Uterus (tissue), 4 donors: ENCODE results near the gene LIN7C. TPM values are rescaled to one million over a fixed set of nuclear protein-coding genes. Genes with fewer than 3 reads are reported as not detected.

Experiments used
- DNase-seq, 2 donors: peaks; one replicate each; pipeline ENCODE4 v3.0.0-alpha.2; 2019 to 2020
- H3K27ac ChIP-seq, 2 donors: fragments of 200-600 bp; sonication (generic); 1 replicate in 1 of 2; 2 replicates in 1 of 2; pipeline ENCODE4 v1.5.1; 2016 to 2018
- H3K27me3 ChIP-seq, 2 donors: fragments of 200-600 bp; sonication (generic); one replicate each; pipeline ENCODE4 v1.5.1; 2018 to 2019; ENCODE audit warnings: control low read depth in 1 of 2
- H3K36me3 ChIP-seq, 2 donors: fragments of 200-600 bp; sonication (generic); one replicate each; pipeline ENCODE4 v1.5.1; 2019; ENCODE audit warnings: control low read depth in 1 of 2
- H3K4me1 ChIP-seq, 2 donors: fragments of 200-600 bp; sonication (generic); one replicate each; pipeline ENCODE4 v1.5.1; 2018 to 2019; ENCODE audit warnings: control low read depth in 1 of 2
- H3K4me3 ChIP-seq, 2 donors: fragments of 200-600 bp; sonication (generic); 1 replicate in 1 of 2; 2 replicates in 1 of 2; pipeline ENCODE4 v1.5.1; 2018 to 2019; ENCODE audit warnings: mild to moderate bottlenecking in 1 of 2
- H3K9me3 ChIP-seq, 2 donors: fragments of 200-600 bp; sonication (generic); one replicate each; pipeline ENCODE4 v1.5.1; 2019; ENCODE audit warnings: control low read depth in 1 of 2
- CTCF ChIP-seq, 4 experiments: fragments of 200-600 bp in 2 of 4; fragments of 450-650 bp in 2 of 4; sonication (generic) in 2 of 4; IDR thresholded peaks; one replicate each; pipeline ENCODE4 v1.5.1; 2016 to 2019; ENCODE audit warnings: antibody characterized with exemption in 4 of 4, mild to moderate bottlenecking in 2 of 4, moderate library complexity in 1 of 4
- POLR2A ChIP-seq, 2 donors: fragments of 450-650 bp; IDR thresholded peaks; one replicate each; pipeline ENCODE4 v1.6.1; 2016; ENCODE audit warnings: antibody characterized with exemption in 2 of 2, mild to moderate bottlenecking in 1 of 2, moderate library complexity in 1 of 2
- intact Hi-C: fragments of 100-400 bp; cut with DNase I; formaldehyde crosslinking; loops from one replicate; pipeline ENCODE4 v1.15.1; 2023; ENCODE audit warnings: low total_unique reads
- total RNA-seq, 4 donors: library from RNA; depleted of rRNA in 3 of 4; stranded (reverse); fragments of >200 nt in 3 of 4; gene quantifications; one replicate each; pipeline versions ENCODE4 v1.1.0 to v1.2.4, GENCODE V29; 2014 to 2023
- donor health status: DM: yes; HTN: yes; CAD: no.

LIN7C gene
- total RNA-seq, 4 donors from 2014 or later = 11.8 to 98.0 (median 45.5) TPM

GRCh38 chr11:27468209-27468994, 38.2 kb downstream of the LIN7C start:
- Histone ChIP-seq H3K4me3 (no peak overlapping the region), H3K27ac (no peak overlapping the region), H3K27me3 (no peaks in the 10 kb centered on the region), H3K9me3 (no peaks in the 10 kb centered on the region), H3K4me1 (peaks cover 0 to 6% of the 10 kb centered on the region in 2 donors), H3K36me3 (no peaks in the 10 kb centered on the region)
- intact Hi-C loops = no loop called here
- DNase-seq = no peak
- TF ChIP-seq CTCF (IDR thresholded peaks at IDR 0.05) (no peak), POLR2A (IDR thresholded peaks at IDR 0.05) (no peak)

- Histone ChIP-seq H3K9me3 (no peaks in the 10 kb centered on the region), H3K4me1 (peaks cover 0 to 6% of the 10 kb centered on the region in 2 donors), H3K4me3 (no peak overlapping the region), H3K27me3 (no peaks in the 10 kb centered on the region), H3K36me3 (no peaks in the 10 kb centered on the region), H3K27ac (no peak overlapping the region)
- intact Hi-C loops = no loop called here
- TF ChIP-seq CTCF (IDR thresholded peaks at IDR 0.05) (no peak), POLR2A (IDR thresholded peaks at IDR 0.05) (no peak)
- no peak for DNase-seq
These were observed 39.2 kb downstream of the LIN7C start for GRCh38 chr11:27467181-27467913.

DNA sequence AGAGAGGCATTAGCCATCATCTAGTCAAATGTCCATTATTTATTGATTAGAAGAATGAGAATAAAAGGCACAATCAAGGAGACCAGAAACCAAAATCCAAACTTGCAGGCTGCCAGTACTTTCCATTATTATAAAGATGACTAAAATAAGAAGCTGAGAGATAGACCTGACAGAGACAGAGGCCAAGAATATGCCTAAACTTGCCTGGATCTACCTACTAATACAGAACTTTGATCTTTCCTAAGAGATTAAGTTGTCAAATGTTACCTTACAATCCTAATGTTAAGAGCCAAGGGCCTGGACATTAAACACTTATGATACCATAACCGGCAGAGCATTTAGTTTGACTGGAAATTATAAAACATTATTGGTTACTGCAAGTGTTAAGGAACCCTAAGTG, 40.2 kb downstream of the LIN7C start:
- peaks cover 0 to 6% of the 10 kb centered on the region in 2 donors for H3K4me1 ChIP-seq
- H3K9me3 ChIP-seq = no peaks in the 10 kb centered on the region
- TF ChIP-seq POLR2A (IDR thresholded peaks at IDR 0.05) (no peak), CTCF (IDR thresholded peaks at IDR 0.05) (no peak)
- DNase-seq = no peak
- H3K27ac ChIP-seq = peak overlapping the region in 1 of 2 donors; percentile 38
- H3K27me3 ChIP-seq = no peaks in the 10 kb centered on the region
- H3K36me3 ChIP-seq = no peaks in the 10 kb centered on the region
- H3K4me3 ChIP-seq = no peak overlapping the region
- intact Hi-C loops = no loop called here

- H3K36me3 ChIP-seq = no peaks in the 10 kb centered on the region
- H3K9me3 ChIP-seq = no peaks in the 10 kb centered on the region
- peaks cover 0 to 5% of the 10 kb centered on the region in 2 donors for H3K4me1 ChIP-seq
- no peak for DNase-seq
- TF ChIP-seq POLR2A (IDR thresholded peaks at IDR 0.05) (no peak), CTCF (IDR thresholded peaks at IDR 0.05) (no peak)
- intact Hi-C loops = no loop called here
- no peaks in the 10 kb centered on the region for H3K27me3 ChIP-seq
- H3K27ac ChIP-seq = peak overlapping the region in 1 of 2 donors; percentile 38
- no peak overlapping the region for H3K4me3 ChIP-seq
These were observed 40.9 kb downstream of the LIN7C start for GRCh38 chr11:27465629-27466028.

DNA sequence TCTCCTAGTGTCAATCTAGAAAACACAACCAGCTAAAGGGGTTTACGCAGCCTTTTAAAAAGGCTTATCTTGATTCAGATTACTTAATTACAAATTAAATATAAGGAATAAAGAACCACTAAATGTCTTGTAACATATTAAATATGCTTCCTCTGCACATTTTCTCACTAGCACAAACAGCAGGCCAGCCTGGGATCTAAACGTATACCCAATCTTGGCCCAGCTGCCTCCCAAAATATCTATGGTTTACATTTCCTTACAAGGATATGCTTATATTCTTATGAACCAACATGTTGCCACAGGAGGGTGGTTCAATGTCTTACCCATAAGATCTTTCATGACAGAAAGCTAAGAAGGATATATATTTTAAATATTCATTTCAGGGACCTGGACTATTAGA, 41.7 kb downstream of the LIN7C start:
- H3K4me1 ChIP-seq = no peaks in the 10 kb centered on the region
- H3K4me3 ChIP-seq = no peak overlapping the region
- H3K9me3 ChIP-seq = no peaks in the 10 kb centered on the region
- peak overlapping the region in 1 of 2 donors; percentile 38 for H3K27ac ChIP-seq
- TF ChIP-seq CTCF (IDR thresholded peaks at IDR 0.05) (no peak), POLR2A (IDR thresholded peaks at IDR 0.05) (no peak)
- intact Hi-C loops = no loop called here
- no peaks in the 10 kb centered on the region for H3K36me3 ChIP-seq
- H3K27me3 ChIP-seq = no peaks in the 10 kb centered on the region
- DNase-seq = no peak
